GM23248 (cell line): ENCODE measurements around the gene TMEM158. TPM values are rescaled to one million over a fixed set of nuclear protein-coding genes. Genes with fewer than 3 reads are reported as not detected.

Experiments
- DNase-seq: peaks from one replicate; pipeline ENCODE4 v3.0.0-alpha.2; 2015
- H2AFZ ChIP-seq: fragments of 200-600 bp; sonication (generic); 2 replicates; pipeline ENCODE4 v1.6.1; 2016; ENCODE audit warnings: antibody characterized with exemption
- H3F3A ChIP-seq: fragments of 200-600 bp; sonication (generic); 2 replicates; pipeline ENCODE4 v1.6.1; 2016; ENCODE audit warnings: mild to moderate bottlenecking, antibody characterized with exemption, mixed run types; ENCODE audit not compliant: insufficient read depth
- H3K27ac ChIP-seq: fragments of 200-600 bp; sonication (generic); 2 replicates; pipeline ENCODE4 v1.5.1; 2016; ENCODE audit warnings: mild to moderate bottlenecking
- H3K27me3 ChIP-seq: fragments of 200-600 bp; sonication (generic); replicated peaks from 2 replicates; pipeline ENCODE4 v1.6.1; 2016; ENCODE audit warnings: mild to moderate bottlenecking; ENCODE audit not compliant: insufficient read depth
- H3K36me3 ChIP-seq: fragments of 200-600 bp; sonication (generic); 2 replicates; pipeline ENCODE4 v1.6.1; 2016; ENCODE audit warnings: low read depth, mild to moderate bottlenecking
- H3K4me1 ChIP-seq: fragments of 200-600 bp; sonication (generic); 2 replicates; pipeline ENCODE4 v1.6.1; 2016; ENCODE audit warnings: mild to moderate bottlenecking; ENCODE audit not compliant: insufficient read depth
- H3K4me2 ChIP-seq: fragments of 200-600 bp; sonication (generic); one replicate; pipeline ENCODE4 v1.6.1; 2016; ENCODE audit warnings: mild to moderate bottlenecking; ENCODE audit not compliant: unreplicated experiment
- H3K4me3 ChIP-seq: fragments of 200-600 bp; sonication (generic); 2 replicates; pipeline ENCODE4 v1.5.1; 2016; ENCODE audit warnings: mild to moderate bottlenecking
- H3K79me2 ChIP-seq: fragments of 200-600 bp; sonication (generic); 2 replicates; pipeline ENCODE4 v1.6.1; 2016; ENCODE audit warnings: mild to moderate bottlenecking; ENCODE audit not compliant: insufficient read depth
- H3K9ac ChIP-seq: fragments of 200-600 bp; sonication (generic); 2 replicates; pipeline ENCODE4 v1.6.1; 2016; ENCODE audit warnings: mild to moderate bottlenecking
- H3K9me2 ChIP-seq: fragments of 200-600 bp; sonication (generic); 2 replicates; pipeline ENCODE4 v1.6.1; 2016; ENCODE audit warnings: mixed run types, mild to moderate bottlenecking, moderate library complexity; ENCODE audit not compliant: insufficient read depth
- H3K9me3 ChIP-seq: fragments of 200-600 bp; sonication (generic); one replicate; pipeline ENCODE4 v1.6.1; 2017; ENCODE audit warnings: low read depth
- H4K20me1 ChIP-seq: fragments of 200-600 bp; sonication (generic); 2 replicates; pipeline ENCODE4 v1.6.0; 2016; ENCODE audit not compliant: insufficient read depth
- EZH2 ChIP-seq: fragments of 200-600 bp; sonication (generic); IDR thresholded peaks from 2 replicates; pipeline ENCODE4 v1.6.1; 2018; ENCODE audit warnings: antibody characterized with exemption, mild to moderate bottlenecking; ENCODE audit not compliant: insufficient read depth, poor library complexity, severe bottlenecking
- EZH2phosphoT487 ChIP-seq: fragments of 200-600 bp; sonication (generic); IDR thresholded peaks from 2 replicates; pipeline ENCODE4 v1.6.1; 2018; ENCODE audit warnings: antibody characterized with exemption, moderate library complexity, mild to moderate bottlenecking, low read depth; ENCODE audit not compliant: insufficient read depth
- WGBS, 2 experiments: methylation state at CpG; one replicate each; pipeline ENCODE4 v1.1.6; 2015 to 2017; ENCODE audit warnings: low lambda C conversion rate in 2 of 2, low coverage in 1 of 2; ENCODE audit errors: missing lambda C conversion rate in 2 of 2; 5-methylcytosine and 5-hydroxymethylcytosine counted together
- in situ Hi-C: fragments of 300-500 bp; cut with MboI; formaldehyde crosslinking; loops from 2 replicates; pipeline ENCODE4 v1.15.0; 2020
- polyA plus RNA-seq: library from polyadenylated mRNA; unstranded; fragments of >200 nt; fragmentation: Nextera tagmentation; extraction: Ambion mirVana; gene quantifications from 2 replicates; pipeline ENCODE4 v1.2.1, GENCODE V29; 2016
- small RNA-seq: library from RNA; depleted of rRNA; stranded (forward); fragments of <200 nt; gene quantifications from one replicate; pipeline ENCODE3, GENCODE V24; 2014; ENCODE audit warnings: low read depth, low replicate concordance
- total RNA-seq: library from RNA; depleted of rRNA; stranded (reverse); fragments of >200 nt; shearing (Covaris generic); gene quantifications from 2 replicates; pipeline ENCODE4 v1.2.3, GENCODE V29; 2014; rRNA removed

The TMEM158 gene
- total and polyA plus RNA-seq, 2 experiments from 2014 or later: 3.3 to 33.0 TPM

DNA sequence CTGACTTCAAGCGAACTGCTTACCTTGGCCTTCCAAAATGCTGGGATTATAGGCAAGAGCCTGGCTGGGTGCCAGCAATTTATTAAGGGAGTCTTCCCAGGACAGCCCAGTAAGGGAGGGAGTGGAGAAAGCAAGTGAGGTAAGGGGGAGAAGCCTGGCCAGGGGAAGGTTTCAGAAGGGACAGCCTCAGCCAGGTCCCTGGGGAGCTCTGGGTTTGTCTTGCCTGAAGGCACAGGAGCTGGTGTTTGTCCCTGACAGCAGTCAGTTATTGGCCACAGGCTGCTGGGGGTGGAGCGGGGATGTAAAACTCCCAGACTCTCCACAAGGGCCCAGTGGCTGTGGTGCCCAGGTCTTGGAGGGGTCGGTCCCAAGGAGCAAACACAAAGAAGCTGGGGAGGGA, 46.9 kb downstream of the TMEM158 start:
- WGBS, 2 experiments: 77 to 79% methylated on average over 3 of the region's 3 CpGs
- no peaks in the 10 kb centered on the region for H3K36me3 ChIP-seq
- no peaks in the 10 kb centered on the region for H3K79me2 ChIP-seq
- no peak overlapping the region for H3K27ac ChIP-seq
- H3K27me3 ChIP-seq: no peaks in the 10 kb centered on the region
- no peak for DNase-seq
- H3K9me2 ChIP-seq: no peaks in the 10 kb centered on the region
- in situ Hi-C loops: no loop called here
- H3K4me1 ChIP-seq: peaks cover 23% of the 10 kb centered on the region
- no peaks in the 10 kb centered on the region for H4K20me1 ChIP-seq
- H2AFZ ChIP-seq: no peak overlapping the region
- H3F3A ChIP-seq: peaks cover 5% of the 10 kb centered on the region; the same call in 1 of the 2 replicates
- H3K4me2 ChIP-seq: no peak overlapping the region
- no peak for TF ChIP-seq EZH2
- no peak for TF ChIP-seq EZH2phosphoT487
- H3K9ac ChIP-seq: no peak overlapping the region
- no peak overlapping the region for H3K4me3 ChIP-seq
- H3K9me3 ChIP-seq: no peaks in the 10 kb centered on the region

DNA sequence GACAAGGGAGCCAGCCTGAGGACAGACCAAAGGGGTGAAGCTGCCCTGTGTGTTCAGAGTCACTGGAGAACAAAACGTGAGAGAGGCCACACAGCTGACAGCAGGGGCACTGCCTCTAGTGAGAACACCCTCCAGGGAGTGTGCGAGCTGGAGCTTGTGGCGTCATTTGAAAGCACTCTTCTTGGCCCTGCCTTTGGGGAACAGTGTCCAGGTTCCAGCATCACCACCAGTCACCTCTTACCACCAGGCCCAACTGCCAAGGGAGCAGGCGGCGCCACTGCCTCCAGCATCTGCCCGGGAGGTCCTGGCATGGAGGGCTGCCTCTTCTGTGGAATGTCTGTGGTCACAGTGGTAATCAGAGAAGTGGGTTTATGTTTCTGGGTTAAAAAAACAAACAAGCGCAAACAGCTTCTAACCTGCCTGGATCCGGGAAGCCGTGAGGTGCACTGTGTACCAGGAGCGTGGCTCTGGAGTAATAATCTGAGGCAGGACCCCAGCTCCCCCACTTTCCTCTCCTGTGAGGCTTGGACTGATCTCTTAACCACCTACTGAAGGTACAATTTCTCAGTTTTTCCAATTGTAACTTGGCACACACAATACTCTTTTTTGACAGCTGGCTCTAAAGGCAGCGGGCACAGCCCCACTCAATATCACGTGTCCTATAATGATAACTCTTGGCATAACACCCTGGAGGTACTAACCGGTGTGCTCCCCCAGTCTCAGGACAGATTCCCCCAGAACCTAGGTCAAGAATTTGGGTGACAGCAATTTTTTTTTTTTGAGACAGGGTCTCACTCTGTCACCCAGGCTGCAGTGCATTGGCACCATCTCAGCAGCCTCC, 47.7 kb downstream of the TMEM158 start:
- H3K36me3 ChIP-seq: no peaks in the 10 kb centered on the region
- no peak overlapping the region for H2AFZ ChIP-seq
- in situ Hi-C loops: no loop called here
- no peaks in the 10 kb centered on the region for H3K27me3 ChIP-seq
- H3K79me2 ChIP-seq: no peaks in the 10 kb centered on the region
- peaks cover 5% of the 10 kb centered on the region; the same call in 1 of the 2 replicates for H3F3A ChIP-seq
- 89 to 92% methylated on average over 13 of the region's 13 CpGs for WGBS, 2 experiments
- no peaks in the 10 kb centered on the region for H3K9me3 ChIP-seq
- H3K4me3 ChIP-seq: no peak overlapping the region
- DNase-seq: no peak
- TF ChIP-seq EZH2phosphoT487 (no peak), EZH2 (no peak)
- H3K4me1 ChIP-seq: peaks cover 20% of the 10 kb centered on the region
- no peaks in the 10 kb centered on the region for H4K20me1 ChIP-seq
- H3K9ac ChIP-seq: no peak overlapping the region
- no peak overlapping the region for H3K27ac ChIP-seq
- H3K4me2 ChIP-seq: no peak overlapping the region
- no peaks in the 10 kb centered on the region for H3K9me2 ChIP-seq

DNA sequence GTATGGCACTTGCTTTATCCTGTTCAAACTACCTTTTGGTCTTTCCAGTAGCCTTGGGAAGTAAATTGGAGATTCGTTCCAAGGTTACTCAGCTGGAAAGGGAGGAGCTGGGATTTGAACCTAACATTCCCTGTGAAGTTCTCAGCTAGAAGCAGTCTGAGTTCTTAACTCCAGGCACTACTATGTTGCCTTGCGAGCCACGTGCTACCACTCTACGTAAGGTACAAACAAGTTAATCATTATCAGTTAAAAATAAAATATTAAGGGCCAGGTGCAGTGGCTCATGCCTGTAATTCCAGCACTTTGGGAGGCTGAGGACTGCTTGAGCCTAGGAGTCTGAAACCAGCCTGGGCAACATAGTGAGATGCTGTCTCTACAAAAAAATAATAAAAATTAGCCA, 49.2 kb downstream of the TMEM158 start:
- Histone ChIP-seq H3F3A (peaks cover 5% of the 10 kb centered on the region; the same call in 1 of the 2 replicates), H3K79me2 (no peaks in the 10 kb centered on the region), H3K9ac (no peak overlapping the region), H3K27me3 (no peaks in the 10 kb centered on the region), H3K36me3 (no peaks in the 10 kb centered on the region), H3K4me2 (no peak overlapping the region), H3K9me3 (no peaks in the 10 kb centered on the region), H3K4me3 (no peak overlapping the region), H3K9me2 (no peaks in the 10 kb centered on the region), H4K20me1 (no peaks in the 10 kb centered on the region), H2AFZ (no peak overlapping the region), H3K27ac (no peak overlapping the region), H3K4me1 (peaks cover 11% of the 10 kb centered on the region)
- in situ Hi-C loops: no loop called here
- TF ChIP-seq EZH2phosphoT487: no peak
- no peak for TF ChIP-seq EZH2
- 75% methylated on average over 4 of the region's 4 CpGs for WGBS, 2 experiments
- DNase-seq: no peak

Small RNAs within 50 kb of the gene (small RNA-seq; reads per million reads assigned to genes)
- not detected for gene RF00012

Other genes starting within 250 kb of the TMEM158 start
- gene CLEC3B, start 200.0 kb downstream of the TMEM158 start, total RNA-seq: 42.1 and 45.4 TPM in 2 replicates
- gene CLEC3B, start 200.0 kb downstream of the TMEM158 start, polyA plus RNA-seq: 48.8 and 49.5 TPM in 2 replicates
- gene CDCP1, start 79.9 kb downstream of the TMEM158 start, total RNA-seq: 5.4 and 8.9 TPM in 2 replicates
- gene CDCP1, start 79.9 kb downstream of the TMEM158 start, polyA plus RNA-seq: 8.8 and 9.9 TPM in 2 replicates
- gene LARS2, start 162.3 kb upstream of the TMEM158 start, total RNA-seq: 13.7 and 18.2 TPM in 2 replicates
- gene LARS2, start 162.3 kb upstream of the TMEM158 start, polyA plus RNA-seq: 7.1 and 7.5 TPM in 2 replicates